Measurements from ENCODE around the gene SDC4. TPM values are rescaled to one million over a fixed set of nuclear protein-coding genes. Genes with fewer than 3 reads are reported as not detected.

Gene SDC4
- total and polyA plus RNA-seq, 12 donors, result 48.4 to 161 (median 92.8) TPM

DNA sequence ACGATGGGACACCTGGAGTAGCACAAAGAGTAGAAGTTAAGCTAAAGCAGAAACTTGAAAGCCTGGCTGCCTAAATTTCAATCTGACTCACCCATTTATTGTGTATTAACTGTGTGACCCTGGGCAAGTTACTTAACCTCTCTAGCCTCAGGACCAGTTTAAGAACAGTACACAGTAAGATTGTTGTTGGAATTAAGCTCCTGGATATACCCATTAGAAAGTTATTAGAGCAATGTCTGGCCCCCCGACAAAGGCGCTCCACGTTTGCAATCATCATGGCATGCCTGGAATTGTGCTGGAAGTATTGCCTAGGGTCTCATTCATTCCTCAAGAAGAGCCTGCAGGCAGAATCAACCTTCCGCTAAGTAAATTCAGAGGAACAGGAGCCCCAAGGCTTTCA lies 1.4 kb downstream of the SDC4 start:
- ATAC-seq (no peak), DNase-seq (no peak)
- intact Hi-C loops (cut with DNase I), result no loop called here
- no peaks in the 10 kb centered on the region for H3K36me3 ChIP-seq
- H3K4me1 ChIP-seq, result peaks cover 3 to 63% (median 54%) of the 10 kb centered on the region in 9 donors
- TF ChIP-seq CTCF (IDR thresholded peaks at IDR 0.05), result no peak
- no peaks in the 10 kb centered on the region for H3K27me3 ChIP-seq
- H3K27ac ChIP-seq, result peak overlapping the region; percentile 75 to 97 (median 94)
- peak overlapping the region; percentile 55 to 90 (median 83) for H3K4me3 ChIP-seq
- 43 to 58% methylated on average over 5 of the region's 5 CpGs for WGBS, 2 donors
- H3K9me3 ChIP-seq, result no peaks in the 10 kb centered on the region

DNA sequence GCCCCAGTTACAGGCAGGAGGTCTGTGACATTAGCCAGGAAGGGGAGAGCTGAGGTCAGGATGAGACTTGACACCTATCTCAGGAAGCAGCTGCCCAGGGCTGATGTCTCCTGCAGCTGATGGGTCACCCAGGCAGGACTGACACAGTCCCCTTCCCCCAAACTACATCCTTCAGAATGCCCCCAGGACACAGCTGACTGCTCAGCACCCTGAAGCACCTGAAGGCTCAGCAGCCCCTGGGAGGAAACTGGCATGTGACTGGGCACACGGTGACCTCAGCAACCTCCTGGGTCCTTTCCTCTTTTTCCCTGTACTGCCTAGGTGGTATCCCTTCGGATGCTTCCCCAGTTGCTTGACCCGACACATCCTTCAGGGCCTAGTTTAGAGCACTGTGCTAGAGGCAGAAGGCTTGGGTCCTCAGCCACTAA lies 1.9 kb downstream of the SDC4 start:
- Histone ChIP-seq H3K9me3 (no peaks in the 10 kb centered on the region), H3K36me3 (no peaks in the 10 kb centered on the region), H3K27ac (peak overlapping the region; percentile 46 to 97 (median 94)), H3K27me3 (no peaks in the 10 kb centered on the region), H3K4me3 (peak overlapping the region; percentile 55 to 90 (median 83)), H3K4me1 (peaks cover 3 to 67% (median 59%) of the 10 kb centered on the region in 9 donors)
- no peak for DNase-seq
- 38 to 42% methylated on average over 3 of the region's 3 CpGs for WGBS, 2 donors
- ATAC-seq, result no peak
- intact Hi-C loops (cut with DNase I), result no loop called here
- TF ChIP-seq CTCF (IDR thresholded peaks at IDR 0.05), result no peak

- H3K27ac ChIP-seq, result peak overlapping the region; percentile 53 to 97 (median 94)
- no peaks in the 10 kb centered on the region for H3K27me3 ChIP-seq
- peak overlapping the region in 9 of 10 donors; percentile 1 to 90 (median 84) for H3K4me3 ChIP-seq
- no peaks in the 10 kb centered on the region for H3K9me3 ChIP-seq
- DNase-seq, result no peak
- no peak for TF ChIP-seq CTCF (IDR thresholded peaks at IDR 0.05)
- ATAC-seq, result peak in 3 of 8 donors; percentile 17 to 27 (median 22)
- WGBS, 2 donors, result 57 to 60% methylated on average over 9 of the region's 9 CpGs
- intact Hi-C loops (cut with DNase I), result no loop called here
- H3K4me1 ChIP-seq, result peaks cover 3 to 77% (median 67%) of the 10 kb centered on the region in 9 donors
- peaks cover 0 to 6% (median 0%) of the 10 kb centered on the region in 9 donors for H3K36me3 ChIP-seq
Observed at GRCh38 chr20:45345104-45345936, 2.9 kb downstream of the SDC4 start.

GRCh38 chr20:45344168-45344860 lies 3.9 kb downstream of the SDC4 start:
- Histone ChIP-seq H3K4me3 (peak overlapping the region in 8 of 10 donors; percentile 19 to 89 (median 80)), H3K27ac (peak overlapping the region; percentile 83 to 97 (median 94)), H3K9me3 (no peaks in the 10 kb centered on the region), H3K36me3 (peaks cover 0 to 6% (median 0%) of the 10 kb centered on the region in 9 donors), H3K27me3 (no peaks in the 10 kb centered on the region), H3K4me1 (peaks cover 7 to 87% (median 76%) of the 10 kb centered on the region in 9 donors)
- DNase-seq, result no peak
- no peak for TF ChIP-seq CTCF (IDR thresholded peaks at IDR 0.05)
- ATAC-seq, result peak in 5 of 8 donors; percentile 2 to 60 (median 31)
- intact Hi-C loops (cut with DNase I), result no loop called here
- 30 to 36% methylated on average over 9 of the region's 9 CpGs for WGBS, 2 donors
